Activated naive CD8-positive, alpha-beta T cell treated with anti-CD3 and anti-CD28 coated beads for 36 hours (primary cell): ENCODE measurements around the gene EXD2. TPM values are rescaled to one million over a fixed set of nuclear protein-coding genes. Genes with fewer than 3 reads are reported as not detected.

ENCODE experiments used
- DNase-seq: peaks from one replicate; pipeline ENCODE4 v3.0.0; 2021
- H3K27ac Mint-ChIP-seq: one replicate; pipeline ENCODE4 v1.8.0; 2022; ENCODE audit warnings: mild to moderate bottlenecking, moderate library complexity, mixed read lengths
- H3K27me3 Mint-ChIP-seq: one replicate; pipeline ENCODE4 v1.8.0; 2022; ENCODE audit warnings: mild to moderate bottlenecking, mixed read lengths
- H3K36me3 Mint-ChIP-seq: one replicate; pipeline ENCODE4 v1.8.0; 2021; ENCODE audit warnings: mild to moderate bottlenecking, mixed read lengths
- H3K4me1 Mint-ChIP-seq: one replicate; pipeline ENCODE4 v1.8.0; 2021; ENCODE audit warnings: mixed read lengths
- H3K4me3 Mint-ChIP-seq: one replicate; pipeline ENCODE4 v1.8.0; 2022; ENCODE audit warnings: mild to moderate bottlenecking, moderate library complexity, mixed read lengths
- H3K9me3 Mint-ChIP-seq: one replicate; pipeline ENCODE4 v1.8.0; 2022; ENCODE audit warnings: mixed read lengths
- total RNA-seq, 2 experiments: library from RNA; stranded (reverse); gene quantifications; one replicate each; pipeline ENCODE4 v1.2.3, GENCODE V29; 2021

The EXD2 gene
- total RNA-seq, 2 experiments from 2014 or later = 12.0 to 13.0 TPM

GRCh38 chr14:69231486-69231885 is 40.2 kb downstream of the EXD2 start:
- Mint-ChIP-seq H3K4me1 (peaks cover 7% of the 10 kb centered on the region), H3K36me3 (peaks cover 6% of the 10 kb centered on the region), H3K9me3 (no peaks in the 10 kb centered on the region), H3K27ac (no peak overlapping the region), H3K4me3 (no peak overlapping the region), H3K27me3 (no peaks in the 10 kb centered on the region)
- DNase-seq = no peak

DNA sequence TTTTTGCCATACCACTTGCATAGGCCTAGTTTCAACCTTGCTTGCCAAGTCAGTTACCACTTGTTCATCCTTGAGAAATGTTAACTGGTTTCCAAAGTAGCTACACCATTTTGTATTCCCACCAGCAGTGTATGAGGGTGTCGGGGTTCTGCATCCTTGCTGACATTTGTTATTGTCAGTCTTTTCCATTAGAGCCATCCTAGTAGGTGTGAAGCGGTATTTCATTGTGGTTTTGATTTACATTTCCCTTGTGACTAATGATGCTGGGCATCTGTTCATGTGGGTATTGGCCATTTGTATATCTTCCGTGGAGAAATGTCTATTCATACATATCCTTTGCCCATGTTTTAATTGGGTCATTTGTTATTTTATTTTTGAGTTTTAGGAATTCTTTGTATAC is 41.1 kb downstream of the EXD2 start:
- H3K27me3 Mint-ChIP-seq = no peaks in the 10 kb centered on the region
- H3K27ac Mint-ChIP-seq = no peak overlapping the region
- DNase-seq = no peak
- H3K4me1 Mint-ChIP-seq = peaks cover 7% of the 10 kb centered on the region
- H3K4me3 Mint-ChIP-seq = no peak overlapping the region
- H3K36me3 Mint-ChIP-seq = peaks cover 6% of the 10 kb centered on the region
- H3K9me3 Mint-ChIP-seq = no peaks in the 10 kb centered on the region

DNA sequence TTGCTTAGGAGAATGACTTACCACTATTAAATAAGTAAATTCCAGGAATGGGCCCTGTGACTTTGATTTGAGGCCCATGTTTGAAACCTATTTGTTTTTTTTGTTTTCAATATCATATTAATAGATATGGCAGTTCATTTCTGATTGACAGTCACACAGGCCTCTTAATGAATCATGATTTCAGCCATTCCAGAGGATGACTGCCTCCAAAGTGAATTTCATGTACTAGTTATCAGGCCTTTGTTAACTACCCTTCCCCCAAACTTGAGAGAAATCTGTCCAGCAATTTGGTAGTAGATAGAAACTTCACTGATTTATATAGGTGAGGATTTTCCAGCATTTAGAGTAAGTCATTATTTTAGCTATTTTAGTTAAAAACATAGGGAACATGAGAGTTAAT is 42.8 kb downstream of the EXD2 start:
- no peak for DNase-seq
- peaks cover 7% of the 10 kb centered on the region for H3K4me1 Mint-ChIP-seq
- H3K9me3 Mint-ChIP-seq = no peaks in the 10 kb centered on the region
- peaks cover 6% of the 10 kb centered on the region for H3K36me3 Mint-ChIP-seq
- H3K27me3 Mint-ChIP-seq = no peaks in the 10 kb centered on the region
- H3K27ac Mint-ChIP-seq = no peak overlapping the region
- no peak overlapping the region for H3K4me3 Mint-ChIP-seq

GRCh38 chr14:69235708-69236107 is 44.4 kb downstream of the EXD2 start:
- peaks cover 6% of the 10 kb centered on the region for H3K36me3 Mint-ChIP-seq
- no peaks in the 10 kb centered on the region for H3K9me3 Mint-ChIP-seq
- H3K4me1 Mint-ChIP-seq = peaks cover 7% of the 10 kb centered on the region
- H3K4me3 Mint-ChIP-seq = no peak overlapping the region
- no peaks in the 10 kb centered on the region for H3K27me3 Mint-ChIP-seq
- no peak for DNase-seq
- peak overlapping the region; percentile 49 for H3K27ac Mint-ChIP-seq

DNA sequence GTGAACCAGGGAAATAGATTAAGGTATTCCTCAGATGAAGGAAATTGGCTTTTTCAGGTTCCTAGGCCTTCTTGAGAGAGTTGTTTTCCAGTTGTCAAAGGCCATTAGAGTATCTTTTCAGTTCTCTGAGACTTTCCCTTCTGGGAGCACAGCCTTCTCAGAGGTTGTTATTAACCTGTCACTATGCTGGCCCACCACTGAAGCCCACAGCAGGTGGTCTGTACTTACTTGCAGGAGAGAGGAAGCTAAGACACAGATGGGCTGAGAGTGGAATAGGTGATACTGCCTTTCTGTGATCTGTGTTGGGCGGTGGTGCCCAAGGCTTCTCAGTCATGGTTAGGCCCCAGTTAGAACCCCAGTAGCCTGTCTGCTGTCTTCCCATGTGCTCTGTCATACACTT is 45.8 kb downstream of the EXD2 start:
- DNase-seq = no peak
- H3K27me3 Mint-ChIP-seq = no peaks in the 10 kb centered on the region
- H3K36me3 Mint-ChIP-seq = peaks cover 4% of the 10 kb centered on the region
- H3K4me1 Mint-ChIP-seq = peaks cover 7% of the 10 kb centered on the region
- H3K4me3 Mint-ChIP-seq = no peak overlapping the region
- H3K27ac Mint-ChIP-seq = no peak overlapping the region
- no peaks in the 10 kb centered on the region for H3K9me3 Mint-ChIP-seq

DNA sequence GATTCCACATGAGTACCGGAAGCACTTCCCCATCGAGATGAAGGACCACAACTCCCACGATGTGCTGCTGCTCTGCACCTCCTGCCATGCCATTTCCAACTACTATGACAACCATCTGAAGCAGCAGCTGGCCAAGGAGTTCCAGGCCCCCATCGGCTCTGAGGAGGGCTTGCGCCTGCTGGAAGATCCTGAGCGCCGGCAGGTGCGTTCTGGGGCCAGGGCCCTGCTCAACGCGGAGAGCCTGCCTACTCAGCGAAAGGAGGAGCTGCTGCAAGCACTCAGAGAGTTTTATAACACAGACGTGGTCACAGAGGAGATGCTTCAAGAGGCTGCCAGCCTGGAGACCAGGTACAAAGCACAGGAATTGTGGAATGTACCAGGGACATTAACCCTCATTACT is 46.3 kb downstream of the EXD2 start:
- Mint-ChIP-seq H3K4me1 (peaks cover 7% of the 10 kb centered on the region), H3K4me3 (no peak overlapping the region), H3K9me3 (no peaks in the 10 kb centered on the region), H3K27ac (no peak overlapping the region), H3K27me3 (no peaks in the 10 kb centered on the region), H3K36me3 (peaks cover 4% of the 10 kb centered on the region)
- no peak for DNase-seq

GRCh38 chr14:69238883-69239282 is 47.6 kb downstream of the EXD2 start:
- Mint-ChIP-seq H3K9me3 (no peaks in the 10 kb centered on the region), H3K27me3 (no peaks in the 10 kb centered on the region), H3K4me1 (peaks cover 7% of the 10 kb centered on the region), H3K4me3 (no peak overlapping the region), H3K27ac (no peak overlapping the region), H3K36me3 (peaks cover 4% of the 10 kb centered on the region)
- no peak for DNase-seq

- H3K9me3 Mint-ChIP-seq = no peaks in the 10 kb centered on the region
- DNase-seq = no peak
- H3K4me1 Mint-ChIP-seq = peaks cover 5% of the 10 kb centered on the region
- no peak overlapping the region for H3K27ac Mint-ChIP-seq
- H3K36me3 Mint-ChIP-seq = peaks cover 4% of the 10 kb centered on the region
- H3K27me3 Mint-ChIP-seq = no peaks in the 10 kb centered on the region
- no peak overlapping the region for H3K4me3 Mint-ChIP-seq
These were observed 49.4 kb downstream of the EXD2 start for GRCh38 chr14:69240527-69241173.

DNA sequence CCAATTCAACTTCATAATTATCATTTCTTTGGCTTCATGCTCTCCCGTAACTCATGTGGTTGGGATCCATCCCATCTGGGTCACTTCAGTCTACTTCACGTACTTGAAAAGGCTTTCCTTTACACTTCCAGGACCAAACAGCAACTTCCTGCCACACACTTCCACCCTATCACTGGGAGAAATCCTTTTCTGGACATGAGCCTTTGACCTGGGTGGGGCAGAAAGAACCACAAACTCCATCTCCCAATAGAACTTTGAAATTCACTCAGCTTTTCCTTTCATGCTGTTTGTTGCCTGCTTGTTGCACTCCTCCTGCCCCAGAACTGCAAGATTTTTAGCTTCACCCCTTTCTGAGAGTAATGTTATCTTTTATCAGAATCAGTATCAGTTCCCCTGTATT is 50.3 kb downstream of the EXD2 start:
- no peaks in the 10 kb centered on the region for H3K27me3 Mint-ChIP-seq
- DNase-seq = no peak
- H3K4me1 Mint-ChIP-seq = no peaks in the 10 kb centered on the region
- no peak overlapping the region for H3K27ac Mint-ChIP-seq
- H3K36me3 Mint-ChIP-seq = no peaks in the 10 kb centered on the region
- no peaks in the 10 kb centered on the region for H3K9me3 Mint-ChIP-seq
- H3K4me3 Mint-ChIP-seq = no peak overlapping the region

DNA sequence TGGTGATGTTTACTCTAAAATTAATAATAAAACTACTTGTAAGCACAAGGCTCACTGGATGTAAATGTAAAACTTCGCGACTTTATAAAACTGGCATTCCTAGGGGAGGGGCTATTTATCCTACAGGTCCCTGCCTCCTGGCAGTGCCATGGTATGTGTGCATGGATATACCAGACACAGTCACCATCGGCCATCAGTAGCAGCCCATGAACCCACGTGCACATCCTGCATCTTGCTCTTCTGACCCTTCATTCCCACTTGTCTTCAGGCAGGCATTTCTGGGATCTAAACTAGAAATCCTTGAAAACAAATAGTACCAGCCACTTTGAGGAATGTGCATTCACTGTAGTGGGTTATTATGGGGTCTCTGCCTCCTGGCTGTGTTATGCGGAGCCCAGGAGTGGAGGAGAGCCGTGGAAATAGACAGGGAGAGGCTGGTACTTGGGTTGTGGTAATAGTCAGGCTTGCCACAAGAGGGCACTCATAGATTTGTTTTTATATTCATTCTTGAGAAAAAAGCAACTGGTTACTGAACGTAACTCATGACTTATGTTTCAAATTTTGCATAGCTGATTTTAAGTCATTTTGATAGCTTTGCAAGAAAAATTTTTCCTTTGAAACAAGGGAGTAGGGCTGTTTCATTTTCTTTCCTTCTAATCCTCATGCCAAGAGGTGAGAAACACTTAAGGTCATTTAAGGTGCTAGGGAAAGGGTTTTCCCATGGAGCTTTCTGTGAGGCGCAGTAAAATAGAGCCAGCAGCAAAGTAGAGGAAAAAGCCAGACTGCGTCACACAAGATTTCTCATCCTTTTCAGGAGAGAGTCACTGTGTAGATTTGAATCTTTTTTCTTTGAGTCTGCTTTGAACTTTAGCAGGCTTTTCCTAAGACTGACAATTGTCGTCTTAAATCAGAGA is 51.3 kb downstream of the EXD2 start:
- Mint-ChIP-seq H3K4me3 (no peak overlapping the region), H3K27me3 (no peaks in the 10 kb centered on the region), H3K9me3 (no peaks in the 10 kb centered on the region), H3K4me1 (no peaks in the 10 kb centered on the region), H3K27ac (no peak overlapping the region), H3K36me3 (no peaks in the 10 kb centered on the region)
- peak; percentile 23 for DNase-seq

GRCh38 chr14:69244946-69245345 is 53.6 kb downstream of the EXD2 start:
- no peak for DNase-seq
- no peaks in the 10 kb centered on the region for H3K4me1 Mint-ChIP-seq
- H3K36me3 Mint-ChIP-seq = no peaks in the 10 kb centered on the region
- H3K9me3 Mint-ChIP-seq = no peaks in the 10 kb centered on the region
- H3K4me3 Mint-ChIP-seq = no peak overlapping the region
- no peaks in the 10 kb centered on the region for H3K27me3 Mint-ChIP-seq
- H3K27ac Mint-ChIP-seq = no peak overlapping the region

DNA sequence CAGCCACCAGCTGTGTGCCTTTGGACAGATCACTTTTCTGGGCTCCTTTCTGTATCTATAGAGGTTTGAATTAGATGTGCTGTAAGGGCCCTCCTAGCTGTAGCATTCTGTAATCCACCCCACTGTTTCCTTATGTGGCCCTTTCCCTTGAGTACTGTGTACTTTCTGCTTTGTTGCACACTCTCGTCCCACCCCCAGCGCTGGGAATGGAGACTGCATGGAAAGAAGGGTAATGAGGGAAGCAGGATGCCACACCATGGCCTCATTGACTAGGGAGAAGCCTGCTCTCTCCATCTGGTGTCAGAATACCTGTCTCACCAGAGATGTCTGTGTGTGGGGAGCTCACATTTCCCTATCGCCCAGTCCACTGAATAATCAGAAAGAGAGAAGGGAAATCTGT is 55.0 kb downstream of the EXD2 start:
- Mint-ChIP-seq H3K27ac (no peak overlapping the region), H3K9me3 (no peaks in the 10 kb centered on the region), H3K4me1 (no peaks in the 10 kb centered on the region), H3K36me3 (no peaks in the 10 kb centered on the region), H3K4me3 (no peak overlapping the region), H3K27me3 (no peaks in the 10 kb centered on the region)
- DNase-seq = no peak

- Mint-ChIP-seq H3K27ac (no peak overlapping the region), H3K36me3 (no peaks in the 10 kb centered on the region), H3K4me1 (no peaks in the 10 kb centered on the region), H3K9me3 (no peaks in the 10 kb centered on the region), H3K4me3 (no peak overlapping the region), H3K27me3 (no peaks in the 10 kb centered on the region)
- DNase-seq = no peak
These were observed 56.6 kb downstream of the EXD2 start for GRCh38 chr14:69247676-69248440.

GRCh38 chr14:69249603-69250002 is 58.3 kb downstream of the EXD2 start:
- no peak for DNase-seq
- Mint-ChIP-seq H3K27ac (no peak overlapping the region), H3K9me3 (no peaks in the 10 kb centered on the region), H3K4me3 (no peak overlapping the region), H3K36me3 (no peaks in the 10 kb centered on the region), H3K27me3 (no peaks in the 10 kb centered on the region), H3K4me1 (no peaks in the 10 kb centered on the region)

GRCh38 chr14:69252851-69253250 is 61.6 kb downstream of the EXD2 start:
- Mint-ChIP-seq H3K4me1 (no peaks in the 10 kb centered on the region), H3K27me3 (peaks cover 3% of the 10 kb centered on the region), H3K36me3 (no peaks in the 10 kb centered on the region), H3K4me3 (no peak overlapping the region), H3K9me3 (no peaks in the 10 kb centered on the region), H3K27ac (no peak overlapping the region)
- no peak for DNase-seq
